Ishikawa (cell line): ENCODE results near the gene QTRT2.

Source experiments
- EGR1 ChIP-seq: IDR thresholded peaks from 2 replicates; pipeline ENCODE4 v1.6.1; 2012
- NFIC ChIP-seq: IDR thresholded peaks from 2 replicates; pipeline ENCODE4 v1.6.1; 2012
- TCF12 ChIP-seq: IDR thresholded peaks from 2 replicates; pipeline ENCODE4 v1.6.1; 2012; ENCODE audit warnings: low read depth

DNA sequence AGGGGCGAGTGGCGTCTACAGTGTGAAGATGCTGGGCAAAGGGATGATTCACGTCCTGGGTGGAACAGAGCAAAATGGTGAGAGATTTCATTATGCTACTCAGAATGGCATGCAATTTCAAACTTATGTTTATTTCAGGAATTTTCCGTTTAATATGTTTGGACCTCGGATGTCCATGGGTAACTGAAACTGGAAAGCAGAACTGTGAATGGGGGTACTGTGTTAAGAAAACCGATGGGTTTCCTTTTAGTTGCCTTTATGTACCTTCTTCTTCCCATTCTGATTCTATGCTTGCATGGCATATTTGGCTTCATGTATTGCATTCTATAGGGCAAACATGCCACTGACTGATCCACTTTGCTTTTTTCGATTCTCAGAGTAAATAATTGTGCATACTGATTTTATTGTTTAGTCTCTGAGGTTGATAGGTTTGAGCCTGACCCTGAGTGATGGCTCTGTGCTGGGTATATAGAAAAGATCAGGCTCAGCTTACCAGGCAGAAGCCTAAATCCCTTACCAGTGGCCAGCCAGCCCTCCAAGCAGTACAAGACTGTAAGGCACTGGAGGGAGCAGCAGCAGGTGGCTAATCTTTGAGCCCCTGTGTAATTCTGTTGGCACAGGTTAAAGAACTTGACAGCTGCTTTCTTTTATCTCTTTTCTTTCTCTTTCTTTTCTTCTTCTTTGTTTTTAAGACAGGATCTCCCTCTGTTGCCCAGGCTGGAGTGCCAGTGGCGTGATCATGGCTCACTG is 4.5 kb downstream of the QTRT2 start:
- TF ChIP-seq EGR1: no peak
- TF ChIP-seq TCF12: no peak
- no peak for TF ChIP-seq NFIC
